Breast epithelium (tissue), 4 donors: ENCODE results near the gene TEN1. TPM values are rescaled to one million over a fixed set of nuclear protein-coding genes. Genes with fewer than 3 reads are reported as not detected.
"Not testable (repeated sequence)": the region's sequence is repeated elsewhere in the genome, so short reads cannot be mapped to it uniquely, and the experiment has no call there.

Experiments used
- DNase-seq, 2 donors: peaks; one replicate each; pipeline ENCODE4 v3.0.0-alpha.2; 2019; ENCODE audit warnings: low spot score in 2 of 2
- H3K27ac ChIP-seq, 2 donors: fragments of 200-600 bp; sonication (generic) in 1 of 2; one replicate each; pipeline ENCODE4 v1.5.1; 2016 to 2019; ENCODE audit warnings: mild to moderate bottlenecking in 1 of 2
- H3K27me3 ChIP-seq, 2 donors: fragments of 200-600 bp; sonication (generic) in 1 of 2; one replicate each; pipeline versions ENCODE4 v1.5.1 to v1.6.0; 2017 to 2019; ENCODE audit warnings: control low read depth in 1 of 2, mild to moderate bottlenecking in 1 of 2
- H3K36me3 ChIP-seq: fragments of 200-600 bp; one replicate; pipeline ENCODE4 v1.5.1; 2019
- H3K4me1 ChIP-seq, 2 donors: fragments of 200-600 bp; sonication (generic); one replicate each; pipeline ENCODE4 v1.5.1; 2016 to 2019; ENCODE audit warnings: control low read depth in 1 of 2
- H3K4me3 ChIP-seq, 3 donors: fragments of 200-600 bp; sonication (generic); 1 replicate in 2 of 3; 2 replicates in 1 of 3; pipeline ENCODE4 v1.5.1; 2016 to 2019; ENCODE audit warnings: mild to moderate bottlenecking in 3 of 3, moderate library complexity in 2 of 3
- H3K9me3 ChIP-seq, 2 donors: fragments of 200-600 bp; sonication (generic) in 1 of 2; one replicate each; pipeline ENCODE4 v1.5.1; 2016 to 2019; ENCODE audit warnings: control low read depth in 1 of 2
- POLR2A ChIP-seq: fragments of 450-650 bp; IDR thresholded peaks from one replicate; pipeline ENCODE4 v1.6.1; 2016; ENCODE audit warnings: antibody characterized with exemption, mild to moderate bottlenecking, moderate library complexity
- POLR2AphosphoS5 ChIP-seq, 3 donors: sonication (generic); formaldehyde crosslinking; IDR thresholded peaks; one replicate each; pipeline ENCODE4 v1.6.1; 2017; ENCODE audit warnings: antibody characterized with exemption in 3 of 3
- intact Hi-C: fragments of 100-400 bp; cut with DNase I; formaldehyde crosslinking; loops from one replicate; pipeline ENCODE4 v1.15.1; 2023; ENCODE audit warnings: low total_unique reads
- total RNA-seq, 3 donors: library from RNA; depleted of rRNA; stranded (reverse); fragments of >200 nt; gene quantifications; one replicate each; pipeline ENCODE4 v1.1.0, GENCODE V29; 2016
- TF ChIP-seq, protein P1 (sequence below), 3 donors: fragments of 450-650 bp; IDR thresholded peaks; one replicate each; pipeline ENCODE4 v1.5.1; 2016 to 2017; ENCODE audit warnings: antibody characterized with exemption in 3 of 3, mild to moderate bottlenecking in 3 of 3, moderate library complexity in 3 of 3

TEN1 gene
- total RNA-seq, 3 donors from 2014 or later = 16.7 to 30.2 (median 26.8) TPM

DNA sequence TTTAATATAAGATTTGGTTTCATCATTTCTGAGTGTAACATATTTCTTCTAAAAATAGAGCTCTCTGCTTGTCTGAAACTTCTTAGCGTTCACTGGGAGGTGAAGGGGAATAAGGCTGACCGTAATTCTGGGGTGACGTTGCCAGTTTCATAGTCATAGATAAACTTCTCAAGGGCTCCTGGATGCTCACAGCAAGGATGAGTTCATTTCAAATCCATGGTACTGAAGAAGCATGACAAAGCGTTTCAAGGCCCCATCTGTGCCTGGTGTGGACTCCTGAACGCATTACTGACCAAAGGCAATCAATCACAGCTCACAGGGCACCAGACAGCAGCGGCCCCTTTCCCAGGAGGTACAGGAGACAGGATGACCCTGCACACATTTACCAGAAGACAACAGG, 60.1 kb downstream of the TEN1 start:
- intact Hi-C loops = no loop called here
- H3K4me3 ChIP-seq = no peak overlapping the region
- H3K27ac ChIP-seq = no peak overlapping the region
- H3K36me3 ChIP-seq = peaks cover 20% of the 10 kb centered on the region
- TF ChIP-seq POLR2A = no peak
- TF ChIP-seq POLR2AphosphoS5 (IDR thresholded peaks at IDR 0.05) = no peak
- TF ChIP-seq, protein P1, sequence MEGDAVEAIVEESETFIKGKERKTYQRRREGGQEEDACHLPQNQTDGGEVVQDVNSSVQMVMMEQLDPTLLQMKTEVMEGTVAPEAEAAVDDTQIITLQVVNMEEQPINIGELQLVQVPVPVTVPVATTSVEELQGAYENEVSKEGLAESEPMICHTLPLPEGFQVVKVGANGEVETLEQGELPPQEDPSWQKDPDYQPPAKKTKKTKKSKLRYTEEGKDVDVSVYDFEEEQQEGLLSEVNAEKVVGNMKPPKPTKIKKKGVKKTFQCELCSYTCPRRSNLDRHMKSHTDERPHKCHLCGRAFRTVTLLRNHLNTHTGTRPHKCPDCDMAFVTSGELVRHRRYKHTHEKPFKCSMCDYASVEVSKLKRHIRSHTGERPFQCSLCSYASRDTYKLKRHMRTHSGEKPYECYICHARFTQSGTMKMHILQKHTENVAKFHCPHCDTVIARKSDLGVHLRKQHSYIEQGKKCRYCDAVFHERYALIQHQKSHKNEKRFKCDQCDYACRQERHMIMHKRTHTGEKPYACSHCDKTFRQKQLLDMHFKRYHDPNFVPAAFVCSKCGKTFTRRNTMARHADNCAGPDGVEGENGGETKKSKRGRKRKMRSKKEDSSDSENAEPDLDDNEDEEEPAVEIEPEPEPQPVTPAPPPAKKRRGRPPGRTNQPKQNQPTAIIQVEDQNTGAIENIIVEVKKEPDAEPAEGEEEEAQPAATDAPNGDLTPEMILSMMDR (IDR thresholded peaks at IDR 0.05) = no peak
- no peaks in the 10 kb centered on the region for H3K9me3 ChIP-seq
- no peak for DNase-seq
- no peaks in the 10 kb centered on the region for H3K27me3 ChIP-seq
- H3K4me1 ChIP-seq = no peaks in the 10 kb centered on the region

DNA sequence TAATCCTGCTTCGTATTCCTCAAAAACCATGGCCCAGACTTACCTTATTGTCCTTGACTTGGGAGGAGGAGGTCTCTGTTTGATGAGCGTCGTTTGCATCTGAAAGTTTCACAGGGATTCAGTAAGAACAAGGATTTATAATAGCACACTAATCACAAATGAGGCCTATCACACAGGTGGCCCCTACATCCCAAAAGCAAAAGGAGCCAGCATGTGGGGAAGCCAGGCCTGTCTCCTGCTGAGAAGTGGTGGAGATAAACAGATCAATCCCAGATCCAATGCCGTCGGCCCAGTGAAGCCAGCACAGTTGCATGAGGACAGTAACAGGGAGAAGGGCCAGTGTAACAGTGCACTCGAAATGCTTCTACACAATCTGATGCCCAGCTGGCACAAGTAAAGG, 61.3 kb downstream of the TEN1 start:
- H3K27ac ChIP-seq = no peak overlapping the region
- DNase-seq = no peak
- no peaks in the 10 kb centered on the region for H3K27me3 ChIP-seq
- H3K4me1 ChIP-seq = no peaks in the 10 kb centered on the region
- H3K36me3 ChIP-seq = peaks cover 20% of the 10 kb centered on the region
- H3K9me3 ChIP-seq = no peaks in the 10 kb centered on the region
- no peak overlapping the region for H3K4me3 ChIP-seq
- TF ChIP-seq POLR2A = no peak
- TF ChIP-seq, protein P1 (IDR thresholded peaks at IDR 0.05) = no peak
- intact Hi-C loops = no loop called here

DNA sequence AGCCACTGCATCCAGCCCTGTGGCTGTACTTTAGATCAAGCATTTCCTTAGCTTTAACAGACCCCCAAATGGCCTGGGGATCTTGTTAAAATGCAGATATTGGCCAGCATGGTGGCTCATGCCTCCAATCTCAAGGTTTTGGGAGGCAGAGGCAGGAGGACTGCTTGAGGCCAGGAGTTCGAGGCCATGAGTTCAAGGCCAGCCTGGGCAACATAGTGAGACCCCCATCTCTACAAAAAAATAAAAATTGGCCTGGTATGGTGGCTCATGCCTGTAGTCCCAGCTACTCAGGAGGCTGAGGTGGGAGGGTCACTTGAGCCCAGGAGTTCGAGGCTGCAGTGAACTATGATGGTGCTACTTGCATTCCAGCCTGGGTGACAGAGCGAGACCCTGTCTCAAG, 63.8 kb downstream of the TEN1 start:
- peaks cover 21% of the 10 kb centered on the region for H3K36me3 ChIP-seq
- H3K4me3 ChIP-seq, DNase-seq, H3K9me3 ChIP-seq, H3K4me1 ChIP-seq, intact Hi-C loops, H3K27ac ChIP-seq, H3K27me3 ChIP-seq: not testable (repeated sequence)

DNA sequence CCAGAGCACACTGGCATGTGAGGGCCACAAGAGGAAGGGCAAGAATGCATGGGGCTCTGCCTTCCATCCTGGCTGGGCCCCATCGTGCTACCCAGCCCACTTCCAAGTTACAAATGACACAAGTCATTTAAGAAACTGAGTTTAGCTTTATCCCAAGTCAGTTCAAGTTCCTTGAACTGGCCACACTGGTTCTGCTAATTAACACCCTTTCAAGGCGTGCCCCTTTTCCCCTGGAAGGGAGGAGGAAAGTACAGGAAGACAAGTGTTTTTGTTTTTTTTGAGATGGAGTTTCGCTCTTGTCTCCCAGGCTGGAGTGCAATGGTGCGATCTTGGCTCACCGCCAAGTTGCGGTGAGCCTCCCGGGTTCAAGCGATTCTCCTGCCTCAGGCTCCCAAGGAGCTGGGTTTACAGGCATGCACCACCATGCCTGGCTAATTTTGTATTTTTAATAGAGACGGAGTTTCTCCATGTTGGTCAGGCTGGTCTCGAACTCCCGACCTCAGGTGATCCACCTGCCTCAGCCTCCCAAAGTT, 65.5 kb downstream of the TEN1 start:
- DNase-seq, H3K9me3 ChIP-seq, H3K27me3 ChIP-seq, H3K27ac ChIP-seq, H3K4me3 ChIP-seq, intact Hi-C loops, H3K4me1 ChIP-seq: not testable (repeated sequence)
- H3K36me3 ChIP-seq = peaks cover 27% of the 10 kb centered on the region

DNA sequence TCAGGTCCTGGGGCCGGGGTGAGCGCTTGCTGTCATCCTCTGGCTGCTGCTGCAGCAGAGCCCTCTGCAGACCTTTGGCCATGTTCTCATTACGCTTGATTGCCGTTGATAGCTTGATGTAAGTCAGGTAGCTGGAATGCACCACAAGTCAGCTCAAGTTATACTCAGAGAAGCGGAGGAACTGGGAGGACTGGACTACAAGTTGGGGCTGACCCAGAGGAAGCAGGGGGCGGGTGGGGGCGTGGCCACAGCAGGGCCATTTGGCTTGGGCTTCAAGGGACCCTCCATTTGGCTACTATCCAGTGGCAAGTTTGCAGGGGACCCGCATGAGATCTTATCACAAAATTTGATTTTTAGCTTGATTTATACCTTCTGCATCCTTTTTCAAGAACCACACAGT, 67.0 kb downstream of the TEN1 start:
- H3K4me1 ChIP-seq = no peaks in the 10 kb centered on the region
- TF ChIP-seq POLR2A (no peak), POLR2AphosphoS5 (IDR thresholded peaks at IDR 0.05) (no peak)
- TF ChIP-seq, protein P1 (IDR thresholded peaks at IDR 0.05) = no peak
- DNase-seq = no peak
- H3K27me3 ChIP-seq = no peaks in the 10 kb centered on the region
- intact Hi-C loops = no loop called here
- H3K27ac ChIP-seq = no peak overlapping the region
- peaks cover 20% of the 10 kb centered on the region for H3K36me3 ChIP-seq
- no peaks in the 10 kb centered on the region for H3K9me3 ChIP-seq
- H3K4me3 ChIP-seq = no peak overlapping the region

DNA sequence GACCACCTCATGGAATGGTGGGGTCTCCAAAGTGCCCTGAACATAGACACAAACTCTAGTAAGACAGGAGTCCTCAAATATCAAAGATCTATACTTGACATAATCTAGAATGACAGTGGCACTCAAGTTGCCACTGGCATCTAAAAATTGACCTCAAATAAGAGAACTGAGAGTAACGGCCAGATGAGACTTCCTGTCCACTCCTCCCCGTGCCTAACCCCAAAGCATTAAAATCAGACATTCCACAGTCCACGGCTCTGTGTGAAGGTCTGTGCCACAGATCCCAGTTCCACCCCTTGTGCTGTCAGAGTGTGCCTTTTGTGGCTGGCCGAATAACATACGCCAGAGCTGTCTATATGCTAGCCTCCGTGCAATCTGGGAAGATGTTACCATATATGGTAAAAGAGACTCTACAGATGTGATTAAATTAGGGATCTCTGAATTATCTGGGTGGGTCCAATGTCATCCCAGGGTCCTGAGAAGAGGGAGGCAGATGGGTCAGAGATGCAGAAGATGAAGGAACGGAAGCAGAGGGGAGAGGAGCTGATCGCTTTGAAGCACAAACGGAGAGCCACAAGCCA, 69.1 kb downstream of the TEN1 start:
- no peak for TF ChIP-seq POLR2AphosphoS5 (IDR thresholded peaks at IDR 0.05)
- TF ChIP-seq, protein P1 (IDR thresholded peaks at IDR 0.05) = no peak

More for the DNA sequence above, 69.1 kb downstream of the TEN1 start:
- Histone ChIP-seq H3K27ac (no peak overlapping the region), H3K27me3 (no peaks in the 10 kb centered on the region), H3K36me3 (peaks cover 11% of the 10 kb centered on the region), H3K4me1 (no peaks in the 10 kb centered on the region), H3K9me3 (no peaks in the 10 kb centered on the region), H3K4me3 (no peak overlapping the region)
- intact Hi-C loops = no loop called here
- no peak for DNase-seq
